ENCODE data around the gene EDDM3A.

Gene EDDM3A

GRCh38 chr14:20775901-20776300, 30.2 kb downstream of the EDDM3A start:
- no peak for DNase-seq (ENCODE audit: extremely low spot score, insufficient read length, low read depth)
- no peak for FAIRE-seq

GRCh38 chr14:20781803-20782202, 36.1 kb downstream of the EDDM3A start:
- FAIRE-seq (no peak), DNase-seq (ENCODE audit: extremely low spot score, insufficient read length, low read depth) (no peak)

- no peak for DNase-seq (ENCODE audit: extremely low spot score, insufficient read length, low read depth)
- FAIRE-seq, result peak; percentile 89
These were observed 36.7 kb downstream of the EDDM3A start for GRCh38 chr14:20782280-20782890.

- FAIRE-seq (no peak), DNase-seq (ENCODE audit: extremely low spot score, insufficient read length, low read depth) (no peak)
These were observed 41.3 kb downstream of the EDDM3A start for GRCh38 chr14:20787025-20787424.

GRCh38 chr14:20789230-20789813, 43.6 kb downstream of the EDDM3A start:
- no peak for FAIRE-seq
- DNase-seq (ENCODE audit: extremely low spot score, insufficient read length, low read depth), result no peak

- DNase-seq (ENCODE audit: extremely low spot score, insufficient read length, low read depth), result no peak
- no peak for FAIRE-seq
These were observed 44.9 kb downstream of the EDDM3A start for GRCh38 chr14:20790464-20791116.

- no peak for FAIRE-seq
- DNase-seq (ENCODE audit: extremely low spot score, insufficient read length, low read depth), result no peak
These were observed 45.5 kb downstream of the EDDM3A start for GRCh38 chr14:20791187-20791586.

GRCh38 chr14:20791597-20791996, 45.9 kb downstream of the EDDM3A start:
- FAIRE-seq, result peak; percentile 42
- DNase-seq (ENCODE audit: extremely low spot score, insufficient read length, low read depth), result no peak

- DNase-seq (ENCODE audit: extremely low spot score, insufficient read length, low read depth) (no peak), FAIRE-seq (no peak)
These were observed 46.9 kb downstream of the EDDM3A start for GRCh38 chr14:20792556-20792955.

GRCh38 chr14:20794644-20795369, 49.1 kb downstream of the EDDM3A start:
- FAIRE-seq (no peak), DNase-seq (ENCODE audit: extremely low spot score, insufficient read length, low read depth) (no peak)

- no peak for FAIRE-seq
- no peak for DNase-seq (ENCODE audit: extremely low spot score, insufficient read length, low read depth)
These were observed 51.5 kb downstream of the EDDM3A start for GRCh38 chr14:20797164-20797563.
